Endothelial cell of umbilical vein (primary cell): Measurements from ENCODE around the gene FILIP1. TPM values are rescaled to one million over a fixed set of nuclear protein-coding genes. Genes with fewer than 3 reads are reported as not detected.

Source experiments
- BruUV-seq: library from RNA; stranded (reverse); fragments of 400-500 nt; replicated peaks from 2 replicates; lab custom pipeline; 2021; lab: Mats Ljungman, UMichigan
- CTCF ChIA-PET: fragments of 300-600, 350-600 bp; sonication (Branson Sonifier 250); formaldehyde crosslinking; loops from one replicate; lab custom pipeline; 2021; ENCODE audit warnings: antibody characterized with exemption, inconsistent platforms; lab: Charles Lee
- POLR2A ChIA-PET: fragments of 300-600, 350-600 bp; sonication (Branson Sonifier 250); formaldehyde crosslinking; loops from one replicate; lab custom pipeline; 2021; ENCODE audit warnings: antibody characterized with exemption, inconsistent platforms; lab: Charles Lee
- DNase-seq: peaks from one replicate; pipeline ENCODE4 v3.0.0-alpha.2; 2011; ENCODE audit warnings: low read depth, low spot score
- FAIRE-seq: peaks from 2 replicates; lab custom pipeline; 2011; peaks lifted over from hg19 to GRCh38; lab: Jason Lieb, UNC
- H2AFZ ChIP-seq: 2 replicates; pipeline ENCODE4 v1.6.0; 2012; ENCODE audit warnings: low read depth, low read length, control low read depth, inconsistent platforms
- H3K27ac ChIP-seq: 2 replicates; pipeline ENCODE4 v1.5.1; 2011; ENCODE audit warnings: low read depth, mild to moderate bottlenecking, control low read depth, low read length, moderate library complexity; ENCODE audit not compliant: insufficient read depth
- H3K27me3 ChIP-seq, 2 experiments: 2 replicates each; pipeline versions ENCODE4 v1.6.0 to v1.6.1; 2011; ENCODE audit warnings: low read length in 2 of 2, mixed read lengths in 1 of 2; ENCODE audit not compliant: control insufficient read depth in 2 of 2, insufficient read depth in 2 of 2
- H3K36me3 ChIP-seq, 2 experiments: 2 replicates in 1 of 2; 3 replicates in 1 of 2; pipeline ENCODE4 v1.5.1; 2011; ENCODE audit warnings: low read length in 2 of 2, mild to moderate bottlenecking in 1 of 2, moderate library complexity in 1 of 2; ENCODE audit not compliant: control insufficient read depth in 2 of 2, insufficient read depth in 2 of 2; ENCODE audit errors: extremely low read depth in 1 of 2
- H3K4me1 ChIP-seq: 3 replicates; pipeline ENCODE4 v1.5.1; 2011; ENCODE audit warnings: mild to moderate bottlenecking, low read length; ENCODE audit not compliant: control insufficient read depth, insufficient read depth; ENCODE audit errors: extremely low read depth
- H3K4me2 ChIP-seq: 2 replicates; pipeline ENCODE4 v1.6.1; 2011; ENCODE audit warnings: low read length, control low read depth, mixed read lengths; ENCODE audit not compliant: insufficient read depth
- H3K4me3 ChIP-seq, 3 experiments: fragments of 200-600 bp in 1 of 3; sonication (generic), shearing (Covaris generic) in 1 of 3; replicated peaks in 1 of 3; 2 replicates each; pipeline ENCODE4 v1.5.1; 2011 to 2016; ENCODE audit warnings: control low read depth in 3 of 3, low read length in 3 of 3, mild to moderate bottlenecking in 2 of 3, inconsistent platforms in 1 of 3, low read depth in 1 of 3, moderate library complexity in 1 of 3; ENCODE audit not compliant: insufficient read depth in 1 of 3
- H3K79me2 ChIP-seq: 2 replicates; pipeline ENCODE4 v1.6.0; 2012; ENCODE audit warnings: low read length, inconsistent platforms; ENCODE audit not compliant: control insufficient read depth, insufficient read depth
- H3K9ac ChIP-seq: replicated peaks from 2 replicates; pipeline ENCODE3; 2011; ENCODE audit warnings: low read length, control low read depth; ENCODE audit not compliant: insufficient read depth; ENCODE audit errors: extremely low read depth
- H3K9me1 ChIP-seq: replicated peaks from 3 replicates; pipeline ENCODE4 v1.6.0; 2011; ENCODE audit warnings: mild to moderate bottlenecking, low read length; ENCODE audit not compliant: control insufficient read depth, insufficient read depth; ENCODE audit errors: extremely low read depth
- H3K9me3 ChIP-seq: replicated peaks from 2 replicates; pipeline ENCODE4 v1.5.1; 2012; ENCODE audit warnings: low read length, inconsistent platforms; ENCODE audit not compliant: control insufficient read depth, insufficient read depth
- H4K20me1 ChIP-seq: replicated peaks from 2 replicates; pipeline ENCODE3; 2011; ENCODE audit warnings: mild to moderate bottlenecking, low read length; ENCODE audit not compliant: control insufficient read depth, insufficient read depth; ENCODE audit errors: extremely low read depth
- EZH2 ChIP-seq: IDR thresholded peaks from 2 replicates; pipeline ENCODE4 v1.6.1; 2012; ENCODE audit warnings: borderline replicate concordance, low read depth, mild to moderate bottlenecking, moderate library complexity, low read length, inconsistent platforms; ENCODE audit not compliant: severe bottlenecking
- FOS ChIP-seq: IDR thresholded peaks from 2 replicates; pipeline ENCODE4 v1.6.1; 2011; ENCODE audit warnings: mild to moderate bottlenecking, low read length, moderate library complexity, borderline replicate concordance; ENCODE audit not compliant: insufficient read depth
- GATA2 ChIP-seq: IDR thresholded peaks from 2 replicates; pipeline ENCODE4 v1.7.0; 2011; ENCODE audit warnings: low read depth, mild to moderate bottlenecking, moderate library complexity, mixed read lengths, low read length; ENCODE audit not compliant: insufficient read length, insufficient read depth
- JUN ChIP-seq: IDR thresholded peaks from 2 replicates; pipeline ENCODE4 v1.6.1; 2011; ENCODE audit warnings: borderline replicate concordance, low read depth; ENCODE audit not compliant: insufficient read length, insufficient read depth
- MAX ChIP-seq: IDR thresholded peaks from 2 replicates; pipeline ENCODE4 v1.6.1; 2011; ENCODE audit not compliant: insufficient read depth, insufficient read length
- MYC ChIP-seq: IDR thresholded peaks from one replicate; pipeline ENCODE4 v1.6.1; 2011; ENCODE audit warnings: mild to moderate bottlenecking, low read depth, low read length
- POLR2A ChIP-seq: IDR thresholded peaks from 2 replicates; pipeline ENCODE4 v1.6.1; 2012; ENCODE audit warnings: low read depth, mild to moderate bottlenecking, control low read depth, low read length
- POLR2AphosphoS5 ChIP-seq: IDR thresholded peaks from 2 replicates; pipeline ENCODE4 v1.6.1; 2012; ENCODE audit warnings: low read depth, mild to moderate bottlenecking, control low read depth, low read length, moderate library complexity; ENCODE audit not compliant: insufficient read depth
- dilution Hi-C: fragments of 300-500 bp; cut with MboI; formaldehyde crosslinking; loops from one replicate; pipeline ENCODE4 v1.15.0; 2019; ENCODE audit warnings: low sequenced_read_pairs; ENCODE audit not compliant: extremely low pct_ligation_motif_present
- intact Hi-C: fragments of 100-400 bp; cut with micrococcal nuclease; formaldehyde crosslinking; loops from one replicate; pipeline ENCODE4 v1.10.0; 2022
- polyA plus RNA-seq, 4 experiments: library from polyadenylated mRNA; depleted of rRNA in 3 of 4; stranded (reverse) in 3 of 4; unstranded in 1 of 4; fragments of >200 nt; gene quantifications; 2 replicates each; pipeline versions ENCODE4 v1.2.1 to v1.2.3, GENCODE V29; 2011 to 2012; ENCODE audit warnings: missing spikeins in 1 of 4
- total RNA-seq: library from RNA; stranded (reverse); gene quantifications from 2 replicates; pipeline ENCODE4 v1.2.3, GENCODE V29; 2021
- TF ChIP-seq, protein P1 (sequence below), 2 donors: IDR thresholded peaks; 1 replicate in 1 of 2; 2 replicates in 1 of 2; pipeline ENCODE4 v1.5.1; 2011; ENCODE audit warnings: low read length in 2 of 2, mild to moderate bottlenecking in 2 of 2, moderate library complexity in 2 of 2, control low read depth in 1 of 2, inconsistent platforms in 1 of 2, low read depth in 1 of 2; ENCODE audit not compliant: insufficient read depth in 1 of 2; ENCODE audit errors: extremely low read depth in 1 of 2

Gene FILIP1
- total and polyA plus RNA-seq, 2 donors (not counting 3 experiments of a cell fraction or from before 2014, with no cell fraction given), result 2.8 to 13.7 TPM

DNA sequence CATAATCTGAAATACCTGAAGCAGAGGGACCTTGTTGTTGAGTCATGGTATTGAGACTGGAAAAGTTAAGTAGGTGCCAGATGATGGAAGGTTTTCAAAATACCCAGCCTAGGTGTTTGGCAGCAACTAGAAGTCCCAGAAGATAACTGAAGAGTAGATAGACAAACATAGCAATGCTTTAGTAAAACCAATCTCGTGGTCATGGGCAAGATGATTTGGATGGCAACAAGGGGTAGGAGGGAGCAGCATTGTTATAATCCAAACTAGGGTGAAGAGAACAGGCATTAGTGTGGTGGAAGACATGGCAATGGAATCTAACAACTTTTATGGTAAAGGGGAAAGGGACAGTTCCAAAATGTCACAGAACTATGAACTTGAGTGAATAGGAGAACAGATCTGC is 2.3 kb downstream of the FILIP1 start:
- no peak overlapping the region for H3K4me3 ChIP-seq
- no peak overlapping the region for H3K4me2 ChIP-seq
- no peaks in the 10 kb centered on the region for H3K36me3 ChIP-seq
- no peak overlapping the region for H2AFZ ChIP-seq
- H3K27ac ChIP-seq, result no peak overlapping the region
- FAIRE-seq (no peak), DNase-seq (no peak)
- no peaks in the 10 kb centered on the region for H3K79me2 ChIP-seq
- POLR2A ChIA-PET, result no interaction called here
- no peaks in the 10 kb centered on the region for H3K9me3 ChIP-seq
- H3K27me3 ChIP-seq, result no peaks in the 10 kb centered on the region
- no peak overlapping the region for H3K9ac ChIP-seq
- H4K20me1 ChIP-seq, result no peaks in the 10 kb centered on the region
- intact Hi-C loops, result loop anchor here (10.0 kb wide), 1 partner anchor 1906 kb away; no protein-coding TSS in a partner anchor
- H3K4me1 ChIP-seq, result peaks cover 24% of the 10 kb centered on the region
- H3K9me1 ChIP-seq, result no peaks in the 10 kb centered on the region
- dilution Hi-C loops, result no loop called here
- BruUV-seq, result no TSS peak
- TF ChIP-seq GATA2 (no peak), MYC (no peak), POLR2A (no peak), EZH2 (no peak), MAX (no peak), JUN (no peak), POLR2AphosphoS5 (no peak), FOS (no peak)
- TF ChIP-seq, protein P1, sequence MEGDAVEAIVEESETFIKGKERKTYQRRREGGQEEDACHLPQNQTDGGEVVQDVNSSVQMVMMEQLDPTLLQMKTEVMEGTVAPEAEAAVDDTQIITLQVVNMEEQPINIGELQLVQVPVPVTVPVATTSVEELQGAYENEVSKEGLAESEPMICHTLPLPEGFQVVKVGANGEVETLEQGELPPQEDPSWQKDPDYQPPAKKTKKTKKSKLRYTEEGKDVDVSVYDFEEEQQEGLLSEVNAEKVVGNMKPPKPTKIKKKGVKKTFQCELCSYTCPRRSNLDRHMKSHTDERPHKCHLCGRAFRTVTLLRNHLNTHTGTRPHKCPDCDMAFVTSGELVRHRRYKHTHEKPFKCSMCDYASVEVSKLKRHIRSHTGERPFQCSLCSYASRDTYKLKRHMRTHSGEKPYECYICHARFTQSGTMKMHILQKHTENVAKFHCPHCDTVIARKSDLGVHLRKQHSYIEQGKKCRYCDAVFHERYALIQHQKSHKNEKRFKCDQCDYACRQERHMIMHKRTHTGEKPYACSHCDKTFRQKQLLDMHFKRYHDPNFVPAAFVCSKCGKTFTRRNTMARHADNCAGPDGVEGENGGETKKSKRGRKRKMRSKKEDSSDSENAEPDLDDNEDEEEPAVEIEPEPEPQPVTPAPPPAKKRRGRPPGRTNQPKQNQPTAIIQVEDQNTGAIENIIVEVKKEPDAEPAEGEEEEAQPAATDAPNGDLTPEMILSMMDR (IDR thresholded peaks at IDR 0.05; ENCODE audit: extremely low read depth in 1 of 2, insufficient read depth in 1 of 2, low read depth in 1 of 2, low read length in 2 of 2), result no peak
- CTCF ChIA-PET, result interaction anchor here (1.2 kb wide), 1 partner anchor 78 kb away, joined by 3 read pairs; no protein-coding TSS in a partner anchor
